Lung (tissue), 12 donors: ENCODE results near the gene TRIM72. TPM values are rescaled to one million over a fixed set of nuclear protein-coding genes. Genes with fewer than 3 reads are reported as not detected.

Experiments
- ATAC-seq: fragments of 200-7000 bp; cut with Tn5 transposase; one replicate; pipeline ENCODE4 v1.9.1; 2020; ENCODE audit warnings: moderate number of reproducible peaks; ENCODE audit not compliant: insufficient read depth, low FRiP score
- DNase-seq, 3 donors: peaks; one replicate each; pipeline ENCODE4 v3.0.0-alpha.2; 2013 to 2017
- H3K27ac ChIP-seq, 2 donors: one replicate each; pipeline ENCODE4 v1.5.1; 2013; ENCODE audit warnings: mild to moderate bottlenecking in 2 of 2, moderate library complexity in 2 of 2, control low read depth in 1 of 2, inconsistent platforms in 1 of 2, low read depth in 1 of 2, low read length in 1 of 2
- H3K27me3 ChIP-seq, 3 donors: one replicate each; pipeline ENCODE4 v1.5.1; 2013; ENCODE audit warnings: low read length in 2 of 3; ENCODE audit not compliant: control insufficient read depth in 3 of 3, insufficient read depth in 3 of 3
- H3K36me3 ChIP-seq, 4 donors: one replicate each; pipeline ENCODE4 v1.5.1; 2013; ENCODE audit warnings: low read length in 4 of 4, mild to moderate bottlenecking in 1 of 4, moderate library complexity in 1 of 4; ENCODE audit not compliant: control insufficient read depth in 4 of 4, insufficient read depth in 4 of 4
- H3K4me1 ChIP-seq, 5 donors: one replicate each; pipeline ENCODE4 v1.5.1; 2013; ENCODE audit warnings: low read length in 5 of 5, mild to moderate bottlenecking in 2 of 5, moderate library complexity in 1 of 5; ENCODE audit not compliant: control insufficient read depth in 5 of 5, insufficient read depth in 5 of 5
- H3K4me3 ChIP-seq: one replicate; pipeline ENCODE4 v1.5.1; 2013; ENCODE audit warnings: mild to moderate bottlenecking, control low read depth, moderate library complexity
- H3K9ac ChIP-seq, 2 donors: one replicate each; pipeline ENCODE4 v1.5.1; 2013; ENCODE audit warnings: low read length in 2 of 2, control low read depth in 1 of 2; ENCODE audit not compliant: insufficient read depth in 1 of 2
- H3K9me3 ChIP-seq, 4 donors: one replicate each; pipeline ENCODE4 v1.5.1; 2013; ENCODE audit warnings: low read length in 3 of 4, mild to moderate bottlenecking in 1 of 4, moderate library complexity in 1 of 4; ENCODE audit not compliant: control insufficient read depth in 4 of 4, insufficient read depth in 3 of 4
- WGBS, 2 donors: extraction: QIAGEN DNeasy Blood & Tissue Kit; methylation state at CpG; one replicate each; pipeline ENCODE4 v1.1.7; 2013; 5-methylcytosine and 5-hydroxymethylcytosine counted together
- polyA plus RNA-seq, 2 donors: library from polyadenylated mRNA; stranded (reverse); fragments of 200-250 nt; gene quantifications; one replicate each; pipeline ENCODE4 v1.2.1, GENCODE V29; 2013
- total RNA-seq, 2 donors: library from RNA; depleted of rRNA in 1 of 2; stranded (reverse); fragments of >200 nt in 1 of 2; gene quantifications; one replicate each; pipeline ENCODE4 v1.2.1, GENCODE V29; 2014 to 2021
- TF ChIP-seq, protein P1 (sequence below): IDR thresholded peaks from 2 replicates; pipeline ENCODE4 v1.5.1; 2012; ENCODE audit warnings: mild to moderate bottlenecking; ENCODE audit errors: control extremely low read depth, extremely low read depth
- donor health status: control.
- donor health status: control.
- donor health status: Bipolar disorder and iron deficiency.
- donor health status: healthy.
- donor health status: DM: yes; HTN: yes; CAD: no.

The TRIM72 gene
- total and polyA plus RNA-seq, 4 donors = 0.02 to 0.09 (median 0.03) TPM; not detected in 1

DNA sequence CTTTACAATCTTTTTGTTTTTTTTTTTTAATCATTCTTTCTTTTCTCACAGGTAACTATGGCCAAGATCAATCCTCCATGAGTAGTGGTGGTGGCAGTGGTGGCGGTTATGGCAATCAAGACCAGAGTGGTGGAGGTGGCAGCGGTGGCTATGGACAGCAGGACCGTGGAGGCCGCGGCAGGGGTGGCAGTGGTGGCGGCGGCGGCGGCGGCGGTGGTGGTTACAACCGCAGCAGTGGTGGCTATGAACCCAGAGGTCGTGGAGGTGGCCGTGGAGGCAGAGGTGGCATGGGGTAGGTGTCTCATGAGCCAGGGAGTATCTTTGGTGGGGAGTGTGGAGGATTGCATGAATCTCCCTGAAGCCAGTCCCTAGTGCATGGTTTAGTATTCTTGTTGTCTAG lies 29.0 kb upstream of the TRIM72 start:
- Histone ChIP-seq H3K9ac (no peak overlapping the region), H3K27ac (no peak overlapping the region), H3K27me3 (no peaks in the 10 kb centered on the region), H3K4me3 (no peak overlapping the region), H3K4me1 (peaks cover 8 to 28% (median 10%) of the 10 kb centered on the region in 5 donors), H3K9me3 (no peaks in the 10 kb centered on the region), H3K36me3 (peaks cover 48 to 72% (median 64%) of the 10 kb centered on the region in 4 donors)
- DNase-seq = no peak
- WGBS, 2 donors = 93 to 97% methylated on average over 14 of the region's 14 CpGs
- TF ChIP-seq, protein P1, sequence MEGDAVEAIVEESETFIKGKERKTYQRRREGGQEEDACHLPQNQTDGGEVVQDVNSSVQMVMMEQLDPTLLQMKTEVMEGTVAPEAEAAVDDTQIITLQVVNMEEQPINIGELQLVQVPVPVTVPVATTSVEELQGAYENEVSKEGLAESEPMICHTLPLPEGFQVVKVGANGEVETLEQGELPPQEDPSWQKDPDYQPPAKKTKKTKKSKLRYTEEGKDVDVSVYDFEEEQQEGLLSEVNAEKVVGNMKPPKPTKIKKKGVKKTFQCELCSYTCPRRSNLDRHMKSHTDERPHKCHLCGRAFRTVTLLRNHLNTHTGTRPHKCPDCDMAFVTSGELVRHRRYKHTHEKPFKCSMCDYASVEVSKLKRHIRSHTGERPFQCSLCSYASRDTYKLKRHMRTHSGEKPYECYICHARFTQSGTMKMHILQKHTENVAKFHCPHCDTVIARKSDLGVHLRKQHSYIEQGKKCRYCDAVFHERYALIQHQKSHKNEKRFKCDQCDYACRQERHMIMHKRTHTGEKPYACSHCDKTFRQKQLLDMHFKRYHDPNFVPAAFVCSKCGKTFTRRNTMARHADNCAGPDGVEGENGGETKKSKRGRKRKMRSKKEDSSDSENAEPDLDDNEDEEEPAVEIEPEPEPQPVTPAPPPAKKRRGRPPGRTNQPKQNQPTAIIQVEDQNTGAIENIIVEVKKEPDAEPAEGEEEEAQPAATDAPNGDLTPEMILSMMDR = no peak
- ATAC-seq = no peak

DNA sequence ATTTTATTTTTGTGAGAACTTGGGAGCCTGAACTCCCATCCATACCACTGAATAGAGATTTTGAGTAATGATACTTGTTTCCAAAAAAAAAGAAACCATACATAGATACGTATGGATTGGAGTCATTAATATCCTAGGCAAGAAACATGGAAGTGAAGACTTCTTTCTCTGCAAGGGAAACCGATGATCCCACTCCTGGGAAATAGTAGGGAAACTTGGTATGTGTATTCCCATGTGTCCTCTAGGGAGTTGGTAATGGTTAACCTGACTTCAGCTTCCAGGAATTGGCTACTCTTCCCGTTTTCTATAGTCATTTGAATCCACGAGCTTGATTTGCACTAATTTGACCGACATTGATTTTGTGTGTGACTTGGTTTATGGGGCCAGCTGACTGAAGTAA lies 28.6 kb upstream of the TRIM72 start:
- Histone ChIP-seq H3K9ac (no peak overlapping the region), H3K36me3 (peaks cover 52 to 76% (median 67%) of the 10 kb centered on the region in 4 donors), H3K27ac (no peak overlapping the region), H3K4me1 (peaks cover 8 to 28% (median 10%) of the 10 kb centered on the region in 5 donors), H3K9me3 (no peaks in the 10 kb centered on the region), H3K4me3 (no peak overlapping the region), H3K27me3 (no peaks in the 10 kb centered on the region)
- ATAC-seq (no peak), DNase-seq (no peak)
- TF ChIP-seq, protein P1 = no peak
- 71 to 72% methylated on average over 5 of the region's 5 CpGs for WGBS, 2 donors

DNA sequence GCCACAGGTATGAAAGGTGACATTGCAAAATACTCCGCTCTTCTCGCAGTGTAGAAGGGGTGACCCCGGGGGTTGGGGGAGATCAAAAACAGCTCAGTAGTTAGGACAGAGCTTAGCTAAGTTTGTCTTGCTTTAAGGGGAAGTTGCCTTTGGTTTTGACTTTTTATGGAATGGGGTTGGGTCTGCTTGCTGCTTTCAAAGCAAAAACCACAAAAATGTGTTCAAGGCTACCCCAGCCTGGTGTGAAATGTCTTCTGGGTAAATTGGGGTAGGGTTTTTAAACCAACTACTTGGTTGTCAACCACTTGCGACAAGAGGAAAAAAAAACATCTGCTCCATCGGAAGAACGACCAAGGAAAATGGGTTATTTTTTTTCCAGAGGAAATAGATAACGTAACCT lies 27.7 kb upstream of the TRIM72 start:
- ATAC-seq (no peak), DNase-seq (no peak)
- Histone ChIP-seq H3K4me3 (no peak overlapping the region), H3K9ac (no peak overlapping the region), H3K9me3 (no peaks in the 10 kb centered on the region), H3K4me1 (peaks cover 8 to 28% (median 10%) of the 10 kb centered on the region in 5 donors), H3K36me3 (peaks cover 60 to 83% (median 74%) of the 10 kb centered on the region in 4 donors), H3K27me3 (no peaks in the 10 kb centered on the region), H3K27ac (no peak overlapping the region)
- TF ChIP-seq, protein P1 = no peak
- 47 to 69% methylated on average over 7 of the region's 7 CpGs for WGBS, 2 donors
